Panc1 (cell line): ENCODE results near the gene IRGM. TPM values are rescaled to one million over a fixed set of nuclear protein-coding genes. Genes with fewer than 3 reads are reported as not detected.

Experiments used
- ATAC-seq: fragments of 200-7000 bp; cut with Tn5 transposase; 2 replicates; pipeline ENCODE4 v1.9.1; 2020; ENCODE audit warnings: mild to moderate bottlenecking, moderate library complexity
- BruUV-seq: library from RNA; stranded (reverse); fragments of 400-500 nt; replicated peaks from 2 replicates; lab custom pipeline; 2021; lab: Mats Ljungman, UMichigan
- CTCF ChIA-PET: fragments of 300-600 bp; sonication (Branson Sonifier 250); formaldehyde crosslinking; loops from one replicate; lab custom pipeline; 2022; ENCODE audit warnings: antibody characterized with exemption; lab: Charles Lee
- POLR2A ChIA-PET: fragments of 300-600 bp; sonication (Branson Sonifier 250); formaldehyde crosslinking; loops from one replicate; lab custom pipeline; 2022; ENCODE audit warnings: antibody characterized with exemption; lab: Charles Lee
- DNase-seq: peaks from one replicate; pipeline ENCODE4 v3.0.0-alpha.2; 2010; ENCODE audit warnings: low read depth, low spot score
- H3K27ac ChIP-seq: 2 replicates; pipeline ENCODE4 v1.5.1; 2011; ENCODE audit warnings: mild to moderate bottlenecking, low read length, inconsistent platforms
- H3K27me3 ChIP-seq: fragments of 200-500 bp; sonication (Bioruptor generic); 2 replicates; pipeline ENCODE4 v1.6.0; 2014; ENCODE audit warnings: low read length, inconsistent platforms; ENCODE audit not compliant: control insufficient read depth, insufficient read depth
- H3K36me3 ChIP-seq: fragments of 200-500 bp; sonication (Bioruptor generic); 2 replicates; pipeline ENCODE4 v1.5.1; 2014; ENCODE audit warnings: inconsistent platforms, mild to moderate bottlenecking, low read length, moderate library complexity; ENCODE audit not compliant: control insufficient read depth, insufficient read depth
- H3K4me1 ChIP-seq: 2 replicates; pipeline ENCODE4 v1.5.1; 2011; ENCODE audit warnings: inconsistent platforms, mild to moderate bottlenecking, low read length, moderate library complexity; ENCODE audit not compliant: control insufficient read depth, insufficient read depth
- H3K4me3 ChIP-seq, 2 experiments: 2 replicates each; pipeline ENCODE4 v1.5.1; 2011 to 2012; ENCODE audit warnings: low read depth in 2 of 2, low read length in 2 of 2, mild to moderate bottlenecking in 2 of 2, inconsistent platforms in 1 of 2, moderate library complexity in 1 of 2
- H3K9me3 ChIP-seq: fragments of 200-500 bp; sonication (Bioruptor generic); 2 replicates; pipeline ENCODE4 v1.5.1; 2014; ENCODE audit warnings: low read depth, mild to moderate bottlenecking, inconsistent platforms, low read length, moderate library complexity; ENCODE audit not compliant: control insufficient read depth, insufficient read depth
- CTCF ChIP-seq: fragments of 450-650 bp; IDR thresholded peaks from 2 replicates; pipeline ENCODE4 v1.5.1; 2017; ENCODE audit warnings: mild to moderate bottlenecking
- POLR2AphosphoS5 ChIP-seq: IDR thresholded peaks from 2 replicates; pipeline ENCODE4 v1.6.1; 2012; ENCODE audit warnings: mild to moderate bottlenecking, low read depth, low read length, moderate library complexity
- SIN3A ChIP-seq: IDR thresholded peaks from 2 replicates; pipeline ENCODE4 v1.6.1; 2012; ENCODE audit warnings: low read depth, mild to moderate bottlenecking, low read length, moderate library complexity, borderline replicate concordance; ENCODE audit not compliant: insufficient read depth
- TCF7L2 ChIP-seq: IDR thresholded peaks from 2 replicates; pipeline ENCODE4 v1.6.1; 2011; ENCODE audit warnings: mild to moderate bottlenecking, low read depth, low read length, inconsistent platforms
- in situ Hi-C: cut with HindIII; loops from 2 replicates; pipeline ENCODE4 v1.10.0; 2016; ENCODE audit warnings: low sequenced_read_pairs, low pct_unique_long_range_greater_than_20kb
- intact Hi-C: fragments of 100-400 bp; cut with micrococcal nuclease; formaldehyde crosslinking; loops from one replicate; pipeline ENCODE4 v1.10.0; 2022; ENCODE audit not compliant: unreplicated experiment
- total RNA-seq: library from RNA; stranded (reverse); gene quantifications from one replicate; pipeline ENCODE4 v1.2.1, GENCODE V29; 2021; ENCODE audit not compliant: unreplicated experiment
- TF ChIP-seq, protein P1 (sequence below), 2 experiments: IDR thresholded peaks; 2 replicates each; pipeline ENCODE4 v1.6.1; 2011 to 2012; ENCODE audit warnings: low read depth in 2 of 2, control low read depth in 1 of 2, low read length in 1 of 2, mild to moderate bottlenecking in 1 of 2, moderate library complexity in 1 of 2; ENCODE audit not compliant: insufficient read depth in 1 of 2

The IRGM gene
- total RNA-seq, 1 experiment from 2014 or later, result 0.18 TPM

DNA sequence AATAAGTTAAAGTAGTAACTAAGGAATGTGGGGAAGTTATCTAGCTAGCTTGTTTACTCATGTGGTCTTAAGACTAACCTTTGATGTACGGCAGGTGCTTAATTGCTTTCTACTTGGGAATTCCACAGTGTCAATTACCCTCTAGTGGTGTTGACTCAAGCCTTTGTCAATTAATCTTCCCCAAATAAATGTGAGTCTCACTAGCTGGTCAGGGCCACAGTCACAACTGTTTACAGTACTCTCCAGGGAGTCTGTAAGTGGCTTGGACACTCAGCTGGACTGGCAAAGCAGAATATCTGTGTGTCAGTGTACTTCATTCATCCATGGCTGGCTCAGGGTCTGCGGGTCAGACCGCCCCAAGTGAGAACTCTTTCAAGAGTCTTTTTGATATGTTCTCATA lies 37.0 kb upstream of the IRGM start:
- Histone ChIP-seq H3K36me3 (no peaks in the 10 kb centered on the region), H3K4me3 (no peak overlapping the region), H3K9me3 (0 out of 2 replicates have a peak, but pooled peaks cover 2% of the 10 kb centered on the region), H3K27me3 (no peaks in the 10 kb centered on the region), H3K4me1 (no peaks in the 10 kb centered on the region), H3K27ac (no peak overlapping the region)
- in situ Hi-C loops, result no loop called here
- no TSS peak for BruUV-seq
- ATAC-seq (no peak), DNase-seq (no peak)
- intact Hi-C loops, result loop anchor here (10.0 kb wide), 2 partner anchors 245 to 355 kb away; no protein-coding TSS in a partner anchor
- no peak for TF ChIP-seq CTCF
- no peak for TF ChIP-seq TCF7L2
- TF ChIP-seq SIN3A, result no peak
- TF ChIP-seq POLR2AphosphoS5, result no peak
- TF ChIP-seq, protein P1, sequence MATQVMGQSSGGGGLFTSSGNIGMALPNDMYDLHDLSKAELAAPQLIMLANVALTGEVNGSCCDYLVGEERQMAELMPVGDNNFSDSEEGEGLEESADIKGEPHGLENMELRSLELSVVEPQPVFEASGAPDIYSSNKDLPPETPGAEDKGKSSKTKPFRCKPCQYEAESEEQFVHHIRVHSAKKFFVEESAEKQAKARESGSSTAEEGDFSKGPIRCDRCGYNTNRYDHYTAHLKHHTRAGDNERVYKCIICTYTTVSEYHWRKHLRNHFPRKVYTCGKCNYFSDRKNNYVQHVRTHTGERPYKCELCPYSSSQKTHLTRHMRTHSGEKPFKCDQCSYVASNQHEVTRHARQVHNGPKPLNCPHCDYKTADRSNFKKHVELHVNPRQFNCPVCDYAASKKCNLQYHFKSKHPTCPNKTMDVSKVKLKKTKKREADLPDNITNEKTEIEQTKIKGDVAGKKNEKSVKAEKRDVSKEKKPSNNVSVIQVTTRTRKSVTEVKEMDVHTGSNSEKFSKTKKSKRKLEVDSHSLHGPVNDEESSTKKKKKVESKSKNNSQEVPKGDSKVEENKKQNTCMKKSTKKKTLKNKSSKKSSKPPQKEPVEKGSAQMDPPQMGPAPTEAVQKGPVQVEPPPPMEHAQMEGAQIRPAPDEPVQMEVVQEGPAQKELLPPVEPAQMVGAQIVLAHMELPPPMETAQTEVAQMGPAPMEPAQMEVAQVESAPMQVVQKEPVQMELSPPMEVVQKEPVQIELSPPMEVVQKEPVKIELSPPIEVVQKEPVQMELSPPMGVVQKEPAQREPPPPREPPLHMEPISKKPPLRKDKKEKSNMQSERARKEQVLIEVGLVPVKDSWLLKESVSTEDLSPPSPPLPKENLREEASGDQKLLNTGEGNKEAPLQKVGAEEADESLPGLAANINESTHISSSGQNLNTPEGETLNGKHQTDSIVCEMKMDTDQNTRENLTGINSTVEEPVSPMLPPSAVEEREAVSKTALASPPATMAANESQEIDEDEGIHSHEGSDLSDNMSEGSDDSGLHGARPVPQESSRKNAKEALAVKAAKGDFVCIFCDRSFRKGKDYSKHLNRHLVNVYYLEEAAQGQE (IDR thresholded peaks at IDR 0.05; ENCODE audit: insufficient read depth in 1 of 2, low read depth in 2 of 2, low read length in 1 of 2), result no peak
- ChIA-PET POLR2A (no interaction called here), CTCF (no interaction called here)

GRCh38 chr5:150815010-150815409 lies 31.3 kb upstream of the IRGM start:
- TF ChIP-seq POLR2AphosphoS5 (no peak), CTCF (no peak), SIN3A (no peak), TCF7L2 (no peak)
- TF ChIP-seq, protein P1 (IDR thresholded peaks at IDR 0.05; ENCODE audit: insufficient read depth in 1 of 2, low read depth in 2 of 2, low read length in 1 of 2), result no peak
- Histone ChIP-seq H3K36me3 (no peaks in the 10 kb centered on the region), H3K4me1 (no peaks in the 10 kb centered on the region), H3K27ac (no peak overlapping the region), H3K4me3 (no peak overlapping the region), H3K9me3 (no peaks in the 10 kb centered on the region), H3K27me3 (no peaks in the 10 kb centered on the region)
- intact Hi-C loops (no loop called here), in situ Hi-C loops (no loop called here)
- POLR2A ChIA-PET, result no interaction called here
- CTCF ChIA-PET, result no interaction called here
- DNase-seq, result no peak
- no TSS peak for BruUV-seq
- ATAC-seq, result no peak
